Adipocyte (in vitro differentiated cells): Measurements from ENCODE around the gene DCLK1.

ENCODE experiments used
- DNase-seq: peaks from one replicate; pipeline ENCODE4 v3.0.0-alpha.2; 2015; ENCODE audit warnings: low read depth
- H3K27me3 ChIP-seq: replicated peaks from 2 replicates; pipeline ENCODE4 v1.7.0; 2013; ENCODE audit warnings: mild to moderate bottlenecking, low read length, moderate library complexity; ENCODE audit not compliant: control insufficient read depth, insufficient read depth
- H3K36me3 ChIP-seq: 2 replicates; pipeline ENCODE4 v1.7.0; 2013; ENCODE audit warnings: low read length, mild to moderate bottlenecking, moderate library complexity; ENCODE audit not compliant: control insufficient read depth, insufficient read depth, severe bottlenecking
- H3K4me1 ChIP-seq: 2 replicates; pipeline ENCODE4 v1.7.0; 2013; ENCODE audit warnings: mild to moderate bottlenecking, low read length, moderate library complexity; ENCODE audit not compliant: control insufficient read depth, insufficient read depth
- H3K4me3 ChIP-seq: 2 replicates; pipeline ENCODE4 v1.7.0; 2013; ENCODE audit warnings: mild to moderate bottlenecking, low read length, moderate library complexity
- H3K9ac ChIP-seq: 2 replicates; pipeline ENCODE4 v1.7.0; 2013; ENCODE audit warnings: mild to moderate bottlenecking, low read length, moderate library complexity
- H3K9me3 ChIP-seq: 2 replicates; pipeline ENCODE4 v1.7.0; 2013; ENCODE audit warnings: mild to moderate bottlenecking, low read length, moderate library complexity; ENCODE audit not compliant: control insufficient read depth

The DCLK1 gene

GRCh38 chr13:36062249-36062648 lies 68.9 kb downstream of the DCLK1 start:
- Histone ChIP-seq H3K4me1 (peaks cover 8% of the 10 kb centered on the region), H3K27me3 (no peaks in the 10 kb centered on the region), H3K9me3 (no peaks in the 10 kb centered on the region), H3K4me3 (no peak overlapping the region), H3K9ac (no peak overlapping the region), H3K36me3 (peaks cover 3% of the 10 kb centered on the region)
- no peak for DNase-seq

GRCh38 chr13:36061621-36062020 lies 69.6 kb downstream of the DCLK1 start:
- no peak for DNase-seq
- no peak overlapping the region for H3K9ac ChIP-seq
- H3K4me3 ChIP-seq, result no peak overlapping the region
- no peaks in the 10 kb centered on the region for H3K27me3 ChIP-seq
- no peaks in the 10 kb centered on the region for H3K9me3 ChIP-seq
- H3K4me1 ChIP-seq, result peaks cover 8% of the 10 kb centered on the region
- H3K36me3 ChIP-seq, result peaks cover 3% of the 10 kb centered on the region

- no peak overlapping the region for H3K9ac ChIP-seq
- no peaks in the 10 kb centered on the region for H3K27me3 ChIP-seq
- peaks cover 8% of the 10 kb centered on the region for H3K4me1 ChIP-seq
- H3K36me3 ChIP-seq, result peaks cover 3% of the 10 kb centered on the region
- no peak overlapping the region for H3K4me3 ChIP-seq
- DNase-seq, result no peak
- H3K9me3 ChIP-seq, result no peaks in the 10 kb centered on the region
Measured at GRCh38 chr13:36061054-36061453, 70.1 kb downstream of the DCLK1 start.

- Histone ChIP-seq H3K9me3 (no peaks in the 10 kb centered on the region), H3K9ac (no peak overlapping the region), H3K27me3 (no peaks in the 10 kb centered on the region), H3K4me3 (no peak overlapping the region), H3K36me3 (peaks cover 3% of the 10 kb centered on the region), H3K4me1 (peaks cover 9% of the 10 kb centered on the region)
- DNase-seq, result no peak
Measured at GRCh38 chr13:36059321-36059720, 71.9 kb downstream of the DCLK1 start.

- Histone ChIP-seq H3K4me1 (peaks cover 16% of the 10 kb centered on the region), H3K27me3 (no peaks in the 10 kb centered on the region), H3K9ac (no peak overlapping the region), H3K36me3 (peaks cover 3% of the 10 kb centered on the region), H3K9me3 (no peaks in the 10 kb centered on the region), H3K4me3 (no peak overlapping the region)
- DNase-seq, result no peak
Measured at GRCh38 chr13:36058116-36058515, 73.1 kb downstream of the DCLK1 start.

GRCh38 chr13:36057547-36057946 lies 73.6 kb downstream of the DCLK1 start:
- Histone ChIP-seq H3K9me3 (no peaks in the 10 kb centered on the region), H3K27me3 (no peaks in the 10 kb centered on the region), H3K4me3 (no peak overlapping the region), H3K4me1 (peaks cover 16% of the 10 kb centered on the region), H3K36me3 (peaks cover under 1% of the 10 kb centered on the region), H3K9ac (no peak overlapping the region)
- no peak for DNase-seq

GRCh38 chr13:36057041-36057440 lies 74.1 kb downstream of the DCLK1 start:
- H3K9me3 ChIP-seq, result no peaks in the 10 kb centered on the region
- no peaks in the 10 kb centered on the region for H3K36me3 ChIP-seq
- DNase-seq, result peak; percentile 20
- H3K4me1 ChIP-seq, result peaks cover 16% of the 10 kb centered on the region
- no peak overlapping the region for H3K4me3 ChIP-seq
- no peak overlapping the region for H3K9ac ChIP-seq
- H3K27me3 ChIP-seq, result no peaks in the 10 kb centered on the region

GRCh38 chr13:36055366-36055765 lies 75.8 kb downstream of the DCLK1 start:
- no peak for DNase-seq
- Histone ChIP-seq H3K4me3 (no peak overlapping the region), H3K4me1 (peaks cover 21% of the 10 kb centered on the region), H3K9me3 (no peaks in the 10 kb centered on the region), H3K36me3 (no peaks in the 10 kb centered on the region), H3K27me3 (no peaks in the 10 kb centered on the region), H3K9ac (no peak overlapping the region)

GRCh38 chr13:36054041-36054440 lies 77.1 kb downstream of the DCLK1 start:
- H3K27me3 ChIP-seq, result no peaks in the 10 kb centered on the region
- H3K9me3 ChIP-seq, result no peaks in the 10 kb centered on the region
- H3K4me1 ChIP-seq, result peaks cover 23% of the 10 kb centered on the region
- no peak overlapping the region for H3K9ac ChIP-seq
- no peak overlapping the region for H3K4me3 ChIP-seq
- no peak for DNase-seq
- H3K36me3 ChIP-seq, result no peaks in the 10 kb centered on the region

- Histone ChIP-seq H3K36me3 (no peaks in the 10 kb centered on the region), H3K4me1 (peaks cover 33% of the 10 kb centered on the region), H3K9ac (no peak overlapping the region), H3K27me3 (no peaks in the 10 kb centered on the region), H3K9me3 (no peaks in the 10 kb centered on the region), H3K4me3 (no peak overlapping the region)
- peak; percentile 40 for DNase-seq
Measured at GRCh38 chr13:36051082-36051481, 80.1 kb downstream of the DCLK1 start.

- Histone ChIP-seq H3K9ac (no peak overlapping the region), H3K27me3 (no peaks in the 10 kb centered on the region), H3K4me3 (no peak overlapping the region), H3K4me1 (peaks cover 25% of the 10 kb centered on the region), H3K9me3 (no peaks in the 10 kb centered on the region), H3K36me3 (no peaks in the 10 kb centered on the region)
- DNase-seq, result no peak
Measured at GRCh38 chr13:36046672-36047071, 84.5 kb downstream of the DCLK1 start.

- H3K9me3 ChIP-seq, result no peaks in the 10 kb centered on the region
- H3K4me3 ChIP-seq, result peak overlapping the region; percentile 51
- DNase-seq, result peak; percentile 18
Measured at GRCh38 chr13:36038785-36039555, 92.2 kb downstream of the DCLK1 start.

More at GRCh38 chr13:36038785-36039555, 92.2 kb downstream of the DCLK1 start:
- Histone ChIP-seq H3K36me3 (no peaks in the 10 kb centered on the region), H3K27me3 (no peaks in the 10 kb centered on the region), H3K4me1 (peaks cover 23% of the 10 kb centered on the region), H3K9ac (peak overlapping the region; percentile 52)
